IMR-90 (cell line): Measurements from ENCODE around the gene NT5DC2. TPM values are rescaled to one million over a fixed set of nuclear protein-coding genes. Genes with fewer than 3 reads are reported as not detected.

Experiments
- ATAC-seq: fragments of 200-7000 bp; cut with Tn5 transposase; 2 replicates; pipeline ENCODE4 v1.9.1; 2020; ENCODE audit warnings: low read depth, mild to moderate bottlenecking, moderate library complexity
- BruUV-seq: library from RNA; stranded (reverse); fragments of 400-500 nt; replicated peaks from 2 replicates; lab custom pipeline; 2021; lab: Mats Ljungman, UMichigan
- CTCF ChIA-PET: fragments of 300-600 bp; formaldehyde crosslinking; extraction: SDS; loops from one replicate; lab custom pipeline; 2021; ENCODE audit warnings: antibody characterized with exemption; lab: Yijun Ruan, JAX
- POLR2A ChIA-PET: fragments of 300-600 bp; sonication (Branson Sonifier 250); formaldehyde crosslinking; loops from one replicate; lab custom pipeline; 2022; ENCODE audit warnings: antibody characterized with exemption; ENCODE audit not compliant: unreplicated experiment; lab: Charles Lee
- DNase-seq: peaks from one replicate; pipeline ENCODE4 v3.0.0; 2013
- H2AFZ ChIP-seq: replicated peaks from 2 replicates; pipeline ENCODE3; 2013; ENCODE audit warnings: low read length, mild to moderate bottlenecking; ENCODE audit not compliant: poor library complexity
- H2AK5ac ChIP-seq: 2 replicates; pipeline ENCODE4 v1.6.1; 2013; ENCODE audit warnings: low read depth, low read length, inconsistent platforms
- H2AK9ac ChIP-seq: replicated peaks from 2 replicates; pipeline ENCODE3; 2013; ENCODE audit warnings: mild to moderate bottlenecking, low read depth, low read length, moderate library complexity; ENCODE audit not compliant: poor library complexity
- H2BK120ac ChIP-seq: 2 replicates; pipeline ENCODE4 v1.6.1; 2013; ENCODE audit warnings: low read depth, low read length, inconsistent platforms
- H2BK15ac ChIP-seq: 3 replicates; pipeline ENCODE4 v1.6.1; 2013; ENCODE audit warnings: low read depth, low read length, inconsistent platforms
- H2BK20ac ChIP-seq: 2 replicates; pipeline ENCODE4 v1.6.1; 2013; ENCODE audit warnings: low read depth, mild to moderate bottlenecking, inconsistent platforms, low read length, moderate library complexity
- H2BK5ac ChIP-seq: 2 replicates; pipeline ENCODE4 v1.6.1; 2013; ENCODE audit warnings: mild to moderate bottlenecking, low read depth, low read length, inconsistent platforms; ENCODE audit not compliant: poor library complexity, severe bottlenecking
- H3K14ac ChIP-seq: replicated peaks from 2 replicates; pipeline ENCODE4 v1.6.1; 2013; ENCODE audit warnings: low read depth, low read length, inconsistent platforms
- H3K18ac ChIP-seq: 2 replicates; pipeline ENCODE4 v1.6.1; 2013; ENCODE audit warnings: low read depth, low read length, control low read depth
- H3K23ac ChIP-seq: 2 replicates; pipeline ENCODE4 v1.6.1; 2013; ENCODE audit warnings: low read depth, low read length, inconsistent platforms
- H3K27ac ChIP-seq: 2 replicates; pipeline ENCODE4 v1.5.1; 2013; ENCODE audit warnings: mild to moderate bottlenecking, control low read depth, low read length; ENCODE audit not compliant: insufficient read depth
- H3K27me3 ChIP-seq: 2 replicates; pipeline ENCODE4 v1.6.1; 2013; ENCODE audit warnings: low read length; ENCODE audit not compliant: control insufficient read depth, insufficient read depth
- H3K36me3 ChIP-seq: 2 replicates; pipeline ENCODE4 v1.6.1; 2013; ENCODE audit warnings: low read length, mixed read lengths; ENCODE audit not compliant: control insufficient read depth, insufficient read depth
- H3K4ac ChIP-seq: 2 replicates; pipeline ENCODE4 v1.6.1; 2013; ENCODE audit warnings: low read depth, low read length, inconsistent platforms
- H3K4me1 ChIP-seq: 2 replicates; pipeline ENCODE4 v1.6.1; 2013; ENCODE audit warnings: low read length, mixed read lengths; ENCODE audit not compliant: control insufficient read depth, insufficient read depth
- H3K4me2 ChIP-seq: 2 replicates; pipeline ENCODE4 v1.6.1; 2013; ENCODE audit warnings: low read depth, mild to moderate bottlenecking, control low read depth, low read length, moderate library complexity
- H3K4me3 ChIP-seq: 2 replicates; pipeline ENCODE4 v1.5.1; 2013; ENCODE audit warnings: low read depth, mild to moderate bottlenecking, control low read depth, low read length, moderate library complexity; ENCODE audit not compliant: insufficient read depth
- H3K56ac ChIP-seq: 2 replicates; pipeline ENCODE4 v1.6.1; 2013; ENCODE audit warnings: low read length, inconsistent platforms; ENCODE audit not compliant: insufficient read depth; ENCODE audit errors: extremely low read depth
- H3K79me1 ChIP-seq, 2 experiments: 2 replicates each; pipeline ENCODE4 v1.6.1; 2013; ENCODE audit warnings: low read length in 2 of 2, inconsistent platforms in 1 of 2, low read depth in 1 of 2
- H3K9ac ChIP-seq: 2 replicates; pipeline ENCODE4 v1.6.1; 2013; ENCODE audit warnings: low read depth, low read length, control low read depth
- H3K9me1 ChIP-seq: 2 replicates; pipeline ENCODE4 v1.6.1; 2013; ENCODE audit warnings: low read length, inconsistent platforms; ENCODE audit not compliant: insufficient read depth
- H3K9me3 ChIP-seq: 2 replicates; pipeline ENCODE4 v1.6.1; 2013; ENCODE audit warnings: low read length; ENCODE audit not compliant: control insufficient read depth, insufficient read depth
- H4K20me1 ChIP-seq: 2 replicates; pipeline ENCODE4 v1.6.1; 2013; ENCODE audit warnings: low read length, inconsistent platforms; ENCODE audit not compliant: insufficient read depth
- H4K5ac ChIP-seq: 2 replicates; pipeline ENCODE4 v1.6.1; 2013; ENCODE audit warnings: mild to moderate bottlenecking, low read depth, low read length, control low read depth
- H4K8ac ChIP-seq, 2 experiments: 2 replicates each; pipeline ENCODE4 v1.6.1; 2013; ENCODE audit warnings: low read depth in 2 of 2, low read length in 2 of 2, control low read depth in 1 of 2, inconsistent platforms in 1 of 2
- H4K91ac ChIP-seq: 2 replicates; pipeline ENCODE4 v1.6.1; 2013; ENCODE audit warnings: low read depth, low read length, inconsistent platforms; ENCODE audit not compliant: insufficient read depth
- BHLHE40 ChIP-seq: fragments of 150-350 bp; IDR thresholded peaks from 2 replicates; pipeline ENCODE4 v1.6.1; 2016; ENCODE audit warnings: mild to moderate bottlenecking, low read depth, low read length
- CEBPB ChIP-seq: IDR thresholded peaks from 2 replicates; pipeline ENCODE4 v1.6.1; 2012; ENCODE audit warnings: low read depth, low read length, improper control_type of control experiment
- CHD1 ChIP-seq: IDR thresholded peaks from 2 replicates; pipeline ENCODE4 v1.6.1; 2012; ENCODE audit warnings: low read depth, low read length, improper control_type of control experiment
- FOS ChIP-seq: fragments of 150-350 bp; IDR thresholded peaks from 2 replicates; pipeline ENCODE4 v1.6.1; 2016; ENCODE audit warnings: low read depth, low read length
- MAFK ChIP-seq: IDR thresholded peaks from 2 replicates; pipeline ENCODE4 v1.6.1; 2012; ENCODE audit warnings: low read depth, low read length, improper control_type of control experiment
- MAZ ChIP-seq: IDR thresholded peaks from 2 replicates; pipeline ENCODE4 v1.6.1; 2012; ENCODE audit warnings: low read depth, mild to moderate bottlenecking, low read length, improper control_type of control experiment, moderate library complexity, borderline replicate concordance
- MXI1 ChIP-seq: IDR thresholded peaks from 2 replicates; pipeline ENCODE4 v1.6.1; 2012; ENCODE audit warnings: low read depth, mild to moderate bottlenecking, low read length, moderate library complexity, borderline replicate concordance
- NFE2L2 ChIP-seq: fragments of 150-350 bp; IDR thresholded peaks from 2 replicates; pipeline ENCODE4 v1.6.1; 2016; ENCODE audit warnings: low read depth, mild to moderate bottlenecking, low read length
- POLR2A ChIP-seq: IDR thresholded peaks from 2 replicates; pipeline ENCODE4 v1.6.1; 2012; ENCODE audit warnings: mild to moderate bottlenecking, low read depth, low read length
- RAD21 ChIP-seq: IDR thresholded peaks from 2 replicates; pipeline ENCODE4 v1.6.1; 2012; ENCODE audit warnings: low read length, improper control_type of control experiment
- RCOR1 ChIP-seq: IDR thresholded peaks from 2 replicates; pipeline ENCODE4 v1.6.1; 2012; ENCODE audit warnings: mild to moderate bottlenecking, low read length, improper control_type of control experiment; ENCODE audit not compliant: insufficient replicate concordance
- RFX5 ChIP-seq: IDR thresholded peaks from 2 replicates; pipeline ENCODE4 v1.8.0; 2012; ENCODE audit warnings: low read depth, mild to moderate bottlenecking, low read length, moderate library complexity
- SMC3 ChIP-seq: fragments of 150-350 bp; IDR thresholded peaks from 2 replicates; pipeline ENCODE4 v1.6.1; 2016; ENCODE audit warnings: low read depth, mild to moderate bottlenecking, antibody characterized with exemption, low read length, moderate library complexity
- WGBS, 2 experiments: methylation state at CpG; one replicate each; pipeline versions ENCODE4 v1.1.5 to v1.1.7; 2013; ENCODE audit warnings: missing lambda C conversion rate in 2 of 2; ENCODE audit not compliant: insufficient read length in 1 of 2; ENCODE audit errors: extremely low coverage in 2 of 2; 5-methylcytosine and 5-hydroxymethylcytosine counted together
- dilution Hi-C: fragments of 300-500 bp; cut with HindIII; formaldehyde crosslinking; loops from one replicate; pipeline ENCODE4 v1.14.3; 2018; ENCODE audit warnings: low sequenced_read_pairs; ENCODE audit not compliant: unreplicated experiment
- in situ Hi-C: fragments of 300-500 bp; cut with MboI; formaldehyde crosslinking; loops from 3 replicates; pipeline ENCODE4 v1.14.3; 2019; ENCODE audit warnings: low sequenced_read_pairs, inconsistent platforms, mixed read lengths
- intact Hi-C: fragments of 100-400 bp; cut with micrococcal nuclease; formaldehyde crosslinking; loops from 2 replicates; pipeline ENCODE4 v1.10.0; 2022
- polyA plus RNA-seq, 3 experiments: library from polyadenylated mRNA; depleted of rRNA; stranded (reverse); fragments of >200 nt; gene quantifications; 2 replicates each; pipeline ENCODE4 v1.2.3, GENCODE V29; 2012; ENCODE audit warnings: low replicate concordance in 1 of 3
- total RNA-seq: library from RNA; depleted of rRNA; stranded (reverse); fragments of >200 nt; gene quantifications from 2 replicates; pipeline ENCODE4 v1.2.3, GENCODE V29; 2012
- TF ChIP-seq, protein P1 (sequence below): fragments of 150-350 bp; IDR thresholded peaks from 2 replicates; pipeline ENCODE4 v1.6.1; 2016; ENCODE audit warnings: low read depth, mild to moderate bottlenecking, low read length, moderate library complexity, borderline replicate concordance
- TF ChIP-seq, protein P2 (sequence below): fragments of 150-350 bp; IDR thresholded peaks from 2 replicates; pipeline ENCODE4 v1.6.1; 2017; ENCODE audit warnings: mild to moderate bottlenecking, antibody characterized with exemption, low read length, low read depth

The NT5DC2 gene
- total and polyA plus RNA-seq, 2 of the 4 experiments (the other 2 are of a cell fraction): 161 to 200 TPM

DNA sequence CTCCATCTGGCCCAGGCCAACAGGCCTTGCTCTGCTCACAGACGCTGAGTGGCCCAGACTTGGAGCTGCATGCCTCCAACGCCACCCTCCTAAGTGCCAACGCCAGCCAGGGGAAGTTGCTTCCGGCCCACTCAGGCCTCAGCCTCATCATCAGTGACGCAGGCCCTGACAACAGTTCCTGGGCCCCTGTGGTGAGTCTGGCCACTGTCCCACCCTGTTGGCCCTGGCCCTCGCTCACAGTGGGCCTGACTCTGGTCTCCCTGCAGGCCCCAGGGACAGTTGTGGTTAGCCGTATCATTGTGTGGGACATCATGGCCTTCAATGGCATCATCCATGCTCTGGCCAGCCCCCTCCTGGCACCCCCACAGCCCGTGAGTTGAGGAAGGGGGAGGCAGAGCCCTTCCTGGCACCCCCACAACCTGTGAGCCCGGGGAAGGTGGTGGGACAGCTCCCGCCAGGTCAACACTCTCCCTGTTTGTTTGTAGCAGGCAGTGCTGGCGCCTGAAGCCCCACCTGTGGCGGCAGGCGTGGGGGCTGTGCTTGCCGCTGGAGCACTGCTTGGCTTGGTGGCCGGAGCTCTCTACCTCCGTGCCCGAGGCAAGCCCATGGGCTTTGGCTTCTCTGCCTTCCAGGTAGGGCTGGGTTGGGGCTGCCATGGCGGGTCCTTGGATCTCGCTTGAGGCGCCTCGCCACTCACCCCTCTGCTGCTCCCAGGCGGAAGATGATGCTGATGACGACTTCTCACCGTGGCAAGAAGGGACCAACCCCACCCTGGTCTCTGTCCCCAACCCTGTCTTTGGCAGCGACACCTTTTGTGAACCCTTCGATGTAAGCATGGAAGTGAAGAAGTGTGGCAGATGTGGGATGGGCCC lies 10.0 kb downstream of the NT5DC2 start:
- in situ Hi-C loops: no loop called here
- Histone ChIP-seq H3K9ac (no peak overlapping the region), H3K36me3 (peaks cover 51% of the 10 kb centered on the region), H2BK20ac (no peak overlapping the region), H3K56ac (no peak overlapping the region), H3K4me3 (no peak overlapping the region), H3K27me3 (no peaks in the 10 kb centered on the region), H2AK5ac (no peak overlapping the region), H3K27ac (no peak overlapping the region), H3K14ac (no peak overlapping the region), H2AK9ac (no peak overlapping the region), H2BK5ac (no peak overlapping the region), H3K9me1 (peaks cover 11% of the 10 kb centered on the region), H4K20me1 (peaks cover 11% of the 10 kb centered on the region), H3K4me2 (no peak overlapping the region), H2AFZ (no peak overlapping the region), H3K18ac (no peak overlapping the region), H4K91ac (no peak overlapping the region), H3K4me1 (peaks cover 2% of the 10 kb centered on the region; the same call in 1 of the 2 replicates), H3K79me1 (peaks cover 0 to 33% of the 10 kb centered on the region in 2 experiments), H4K5ac (no peak overlapping the region), H4K8ac (no peak overlapping the region), H2BK120ac (no peak overlapping the region), H3K9me3 (no peaks in the 10 kb centered on the region), H2BK15ac (no peak overlapping the region), H3K4ac (no peak overlapping the region), H3K23ac (no peak overlapping the region)
- ChIA-PET POLR2A (no interaction called here), CTCF (no interaction called here)
- intact Hi-C loops: no loop called here
- ATAC-seq (no peak), DNase-seq (no peak)
- dilution Hi-C loops: no loop called here
- WGBS, 2 experiments: 92% methylated on average over 12 of the region's 26 CpGs; no CpG with 5 or more reads in 1 of the 2 experiments
- no TSS peak for BruUV-seq
- TF ChIP-seq RFX5 (no peak), RAD21 (no peak), BHLHE40 (no peak), SMC3 (no peak), NFE2L2 (no peak), FOS (no peak), MXI1 (no peak), MAFK (no peak), CEBPB (no peak), RCOR1 (no peak), MAZ (no peak), CHD1 (no peak), POLR2A (no peak)
- TF ChIP-seq, protein P1, sequence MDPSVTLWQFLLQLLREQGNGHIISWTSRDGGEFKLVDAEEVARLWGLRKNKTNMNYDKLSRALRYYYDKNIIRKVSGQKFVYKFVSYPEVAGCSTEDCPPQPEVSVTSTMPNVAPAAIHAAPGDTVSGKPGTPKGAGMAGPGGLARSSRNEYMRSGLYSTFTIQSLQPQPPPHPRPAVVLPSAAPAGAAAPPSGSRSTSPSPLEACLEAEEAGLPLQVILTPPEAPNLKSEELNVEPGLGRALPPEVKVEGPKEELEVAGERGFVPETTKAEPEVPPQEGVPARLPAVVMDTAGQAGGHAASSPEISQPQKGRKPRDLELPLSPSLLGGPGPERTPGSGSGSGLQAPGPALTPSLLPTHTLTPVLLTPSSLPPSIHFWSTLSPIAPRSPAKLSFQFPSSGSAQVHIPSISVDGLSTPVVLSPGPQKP: no peak
- TF ChIP-seq, protein P2, sequence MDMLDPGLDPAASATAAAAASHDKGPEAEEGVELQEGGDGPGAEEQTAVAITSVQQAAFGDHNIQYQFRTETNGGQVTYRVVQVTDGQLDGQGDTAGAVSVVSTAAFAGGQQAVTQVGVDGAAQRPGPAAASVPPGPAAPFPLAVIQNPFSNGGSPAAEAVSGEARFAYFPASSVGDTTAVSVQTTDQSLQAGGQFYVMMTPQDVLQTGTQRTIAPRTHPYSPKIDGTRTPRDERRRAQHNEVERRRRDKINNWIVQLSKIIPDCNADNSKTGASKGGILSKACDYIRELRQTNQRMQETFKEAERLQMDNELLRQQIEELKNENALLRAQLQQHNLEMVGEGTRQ: no peak
